HG03342 (cell line): ENCODE measurements around the gene RAB29.
"Not testable (repeated sequence)": the region's sequence is repeated elsewhere in the genome, so short reads cannot be mapped to it uniquely, and the experiment has no call there.

Experiments used
- ATAC-seq: cut with Tn5 transposase; IDR thresholded peaks from one replicate; pipeline ENCODE4 v1.9.1; 2021; ENCODE audit warnings: mild to moderate bottlenecking, moderate library complexity; ENCODE audit not compliant: unreplicated experiment

RAB29 gene

DNA sequence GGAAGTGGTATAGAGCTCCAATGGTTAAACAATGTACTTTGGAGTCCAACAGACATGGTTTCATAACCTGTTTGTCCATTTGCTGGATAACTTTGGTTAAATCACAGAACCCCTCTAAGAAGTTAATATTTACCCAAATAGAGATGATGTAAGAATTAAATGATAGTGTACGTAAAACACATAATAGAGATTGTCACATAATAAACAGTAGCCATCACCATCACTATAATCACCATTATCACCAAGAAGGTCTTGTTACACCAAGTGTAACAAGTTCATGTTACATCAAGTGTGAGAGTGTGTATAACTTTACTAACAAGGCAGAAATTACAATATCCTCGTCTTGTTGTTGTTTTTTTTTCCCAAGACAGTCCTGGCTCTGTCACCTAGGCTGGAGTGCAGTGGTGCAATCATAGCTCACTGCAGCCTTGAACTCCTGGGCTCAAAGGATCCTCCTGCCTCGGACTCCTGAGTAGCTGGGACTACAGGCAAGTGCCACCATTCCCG is 48.6 kb downstream of the RAB29 start:
- ATAC-seq: no peak

- ATAC-seq: no peak
Observed at GRCh38 chr1:205725514-205725913, 49.8 kb downstream of the RAB29 start.

- ATAC-seq: not testable (repeated sequence)
Observed at GRCh38 chr1:205720740-205721139, 54.5 kb downstream of the RAB29 start.

- ATAC-seq: no peak
Observed at GRCh38 chr1:205719762-205720161, 55.5 kb downstream of the RAB29 start.

DNA sequence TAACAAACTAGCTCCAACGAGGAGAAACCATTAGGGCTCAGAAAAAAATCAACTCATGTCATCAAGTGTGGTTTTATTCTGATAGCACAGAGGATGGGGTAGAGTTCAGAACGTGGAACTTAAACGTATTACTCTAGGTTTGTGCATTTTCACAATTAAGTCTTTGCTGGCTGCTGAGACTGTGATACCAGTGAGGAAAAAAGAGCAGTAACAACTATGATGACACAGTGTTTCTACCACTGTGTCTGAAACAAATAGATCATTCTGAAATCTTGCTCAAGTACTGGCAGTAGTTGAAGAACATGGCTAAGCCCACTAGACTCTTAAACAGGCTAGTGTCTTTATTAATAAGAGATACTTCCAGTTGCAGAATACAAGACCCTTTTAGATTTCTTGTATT is 56.3 kb downstream of the RAB29 start:
- ATAC-seq: no peak
